Measurements from ENCODE around the gene BTBD3. TPM values are rescaled to one million over a fixed set of nuclear protein-coding genes. Genes with fewer than 3 reads are reported as not detected.

BTBD3 gene
- total RNA-seq, 1 donor from 2014 or later, result 28.3 TPM

- intact Hi-C loops (cut with micrococcal nuclease), result no loop called here
- Histone ChIP-seq H3K4me3 (no peak overlapping the region), H3K36me3 (peaks cover 33% of the 10 kb centered on the region), H3K4me1 (peaks cover 76% of the 10 kb centered on the region), H3K9me3 (replicated peaks) (no peaks in the 10 kb centered on the region), H3K27me3 (ENCODE audit: low read depth) (no peaks in the 10 kb centered on the region), H3K27ac (replicated peaks) (no peak overlapping the region)
- no peak for TF ChIP-seq CTCF (IDR thresholded peaks at IDR 0.05; ENCODE audit: borderline replicate concordance)
- DNase-seq, result no peak
Observed at GRCh38 chr20:11922561-11922960, 4.9 kb downstream of the BTBD3 start.

- Histone ChIP-seq H3K27ac (replicated peaks) (no peak overlapping the region), H3K9me3 (replicated peaks) (no peaks in the 10 kb centered on the region), H3K27me3 (ENCODE audit: low read depth) (no peaks in the 10 kb centered on the region), H3K4me1 (peaks cover 52% of the 10 kb centered on the region), H3K4me3 (no peak overlapping the region), H3K36me3 (peaks cover 47% of the 10 kb centered on the region)
- DNase-seq, result no peak
- intact Hi-C loops (cut with micrococcal nuclease), result no loop called here
- TF ChIP-seq CTCF (IDR thresholded peaks at IDR 0.05; ENCODE audit: borderline replicate concordance), result no peak
Observed at GRCh38 chr20:11924923-11925322, 7.2 kb downstream of the BTBD3 start.

- no peaks in the 10 kb centered on the region for H3K27me3 ChIP-seq (ENCODE audit: low read depth)
- peaks cover 38% of the 10 kb centered on the region for H3K4me1 ChIP-seq
- peaks cover 47% of the 10 kb centered on the region for H3K36me3 ChIP-seq
- TF ChIP-seq CTCF (IDR thresholded peaks at IDR 0.05; ENCODE audit: borderline replicate concordance), result no peak
- H3K4me3 ChIP-seq, result no peak overlapping the region
- H3K9me3 ChIP-seq (replicated peaks), result no peaks in the 10 kb centered on the region
- intact Hi-C loops (cut with micrococcal nuclease), result no loop called here
- no peak for DNase-seq
- no peak overlapping the region for H3K27ac ChIP-seq (replicated peaks)
Observed at GRCh38 chr20:11926292-11926998, 8.8 kb downstream of the BTBD3 start.

- peaks cover 33% of the 10 kb centered on the region for H3K36me3 ChIP-seq
- H3K4me3 ChIP-seq, result no peak overlapping the region
- no peak for TF ChIP-seq CTCF (IDR thresholded peaks at IDR 0.05; ENCODE audit: borderline replicate concordance)
- DNase-seq, result no peak
- no peak overlapping the region for H3K27ac ChIP-seq (replicated peaks)
- H3K4me1 ChIP-seq, result peaks cover 5% of the 10 kb centered on the region
- no peaks in the 10 kb centered on the region for H3K27me3 ChIP-seq (ENCODE audit: low read depth)
- intact Hi-C loops (cut with micrococcal nuclease), result no loop called here
- H3K9me3 ChIP-seq (replicated peaks), result no peaks in the 10 kb centered on the region
Observed at GRCh38 chr20:11929947-11930346, 12.3 kb downstream of the BTBD3 start.

- Histone ChIP-seq H3K4me1 (no peaks in the 10 kb centered on the region), H3K4me3 (no peak overlapping the region), H3K27me3 (ENCODE audit: low read depth) (no peaks in the 10 kb centered on the region), H3K27ac (replicated peaks) (no peak overlapping the region), H3K36me3 (no peaks in the 10 kb centered on the region), H3K9me3 (replicated peaks) (no peaks in the 10 kb centered on the region)
- intact Hi-C loops (cut with micrococcal nuclease), result no loop called here
- no peak for TF ChIP-seq CTCF (IDR thresholded peaks at IDR 0.05; ENCODE audit: borderline replicate concordance)
- DNase-seq, result no peak
Observed at GRCh38 chr20:11935212-11936154, 17.8 kb downstream of the BTBD3 start.
